Measurements from ENCODE around the gene ATOH8.

ATOH8 gene

DNA sequence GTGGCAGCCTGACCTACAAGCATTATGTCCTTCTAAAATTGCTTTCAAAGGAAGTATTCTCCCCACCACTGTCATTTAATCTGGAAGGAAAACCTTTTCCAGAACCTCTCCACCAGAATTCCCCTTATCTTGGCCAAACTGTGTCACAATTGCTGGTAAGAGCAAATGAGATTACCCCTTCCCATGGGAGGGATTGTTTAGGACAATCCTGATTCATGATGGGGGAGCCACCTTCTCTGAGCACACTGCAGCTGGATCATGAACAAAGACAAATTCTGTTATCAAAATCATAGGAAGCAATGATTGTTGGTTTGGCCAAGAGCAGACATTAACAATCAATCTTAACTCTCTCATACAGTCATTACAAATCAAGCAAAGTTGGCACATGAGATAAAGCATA, 18.1 kb upstream of the ATOH8 start:
- peak; percentile 71 for DNase-seq (ENCODE audit: low spot score)

GRCh38 chr2:85736456-85737355, 17.1 kb upstream of the ATOH8 start:
- DNase-seq (ENCODE audit: low spot score) = no peak

DNA sequence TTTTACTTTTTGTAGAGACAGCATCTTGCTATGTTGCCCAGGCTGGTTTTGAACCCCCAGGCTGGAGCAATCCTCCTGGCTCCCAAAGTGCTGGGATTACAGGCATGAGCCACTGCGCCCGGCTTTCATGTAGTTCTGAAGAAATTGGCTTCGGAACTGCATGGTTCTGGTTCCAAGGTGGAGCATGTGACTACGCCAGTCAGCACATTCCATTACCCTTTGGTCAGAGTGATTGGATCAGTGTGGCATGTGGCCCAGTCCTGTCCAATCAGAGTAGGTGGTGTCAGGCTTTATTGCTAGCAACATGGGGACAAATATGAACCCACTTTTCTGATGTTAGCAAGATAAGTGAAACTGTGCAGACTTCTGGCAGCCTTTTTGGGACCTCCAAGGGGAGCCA, 16.3 kb upstream of the ATOH8 start:
- no peak for DNase-seq (ENCODE audit: low spot score)

DNA sequence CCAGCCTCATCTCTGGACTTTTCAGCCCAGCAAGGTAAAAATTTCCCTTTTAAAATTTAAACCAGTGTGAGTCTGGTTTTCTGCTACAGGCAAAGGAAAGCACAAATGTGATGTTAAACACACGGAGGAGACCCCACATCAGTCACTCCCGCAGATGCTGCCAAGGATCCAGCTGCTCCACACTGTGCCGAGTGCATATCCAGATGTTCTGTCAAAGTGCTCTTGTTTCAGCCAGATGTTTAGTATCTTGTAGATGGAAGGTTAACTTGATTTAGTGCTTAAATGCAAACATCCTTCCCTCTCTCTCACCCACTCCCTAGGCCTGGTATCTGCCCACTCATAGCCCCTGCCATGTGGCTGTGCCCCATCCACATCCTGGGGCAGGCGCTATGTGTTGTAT, 15.8 kb upstream of the ATOH8 start:
- DNase-seq (ENCODE audit: low spot score) = no peak

DNA sequence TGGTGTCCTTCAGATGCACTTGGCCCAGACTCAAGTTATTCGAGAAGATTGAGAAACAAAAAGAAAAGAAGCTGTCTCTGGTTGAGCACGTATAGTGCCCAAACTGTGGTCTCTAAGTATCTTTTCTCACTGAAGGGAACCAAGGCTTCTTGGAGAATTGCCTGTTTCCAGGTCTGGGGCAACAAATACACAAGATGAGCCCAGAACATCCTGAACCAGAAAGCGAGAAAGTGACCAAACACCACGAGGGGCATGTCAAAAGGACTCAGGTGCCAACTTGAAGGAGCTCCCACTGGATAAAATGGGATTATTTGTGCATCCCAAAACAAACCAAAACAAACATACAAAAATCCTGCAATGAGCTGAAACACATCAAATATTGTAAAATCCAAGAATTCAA, 13.6 kb upstream of the ATOH8 start:
- no peak for DNase-seq (ENCODE audit: low spot score)

DNA sequence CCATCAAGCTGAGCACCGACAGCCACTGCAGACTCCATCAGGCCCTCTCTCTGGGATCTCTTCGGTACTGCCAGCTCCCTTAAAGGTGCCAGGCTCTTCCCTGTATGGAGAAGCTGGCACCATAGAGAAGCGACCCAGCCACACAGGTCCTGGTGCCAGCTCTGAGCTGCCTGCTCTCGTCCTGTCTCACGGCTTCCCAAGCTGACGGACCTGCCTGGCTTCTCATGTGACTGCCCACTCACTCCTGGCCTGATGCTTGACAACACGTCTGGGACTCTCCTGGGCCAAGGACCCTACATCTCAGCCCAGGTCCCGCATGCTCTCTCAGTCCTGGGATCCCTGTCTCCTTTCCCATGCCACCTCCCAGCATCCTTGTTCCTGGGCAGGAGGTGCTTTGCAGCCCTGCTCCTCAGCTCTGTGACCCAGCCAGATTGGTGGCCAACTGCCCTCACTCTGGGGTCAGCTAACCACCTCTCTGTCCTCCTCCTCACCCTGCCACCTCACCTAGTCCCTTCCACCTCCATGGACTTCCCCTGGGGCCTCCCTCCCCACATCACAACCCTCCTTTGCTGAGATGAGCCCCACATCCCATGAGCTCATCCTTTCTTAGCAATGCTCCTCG, 12.5 kb upstream of the ATOH8 start:
- no peak for DNase-seq (ENCODE audit: low spot score)

- no peak for DNase-seq (ENCODE audit: low spot score)
Observed at GRCh38 chr2:85741833-85742455, 11.8 kb upstream of the ATOH8 start.

GRCh38 chr2:85743304-85743978, 10.3 kb upstream of the ATOH8 start:
- DNase-seq (ENCODE audit: low spot score) = no peak

DNA sequence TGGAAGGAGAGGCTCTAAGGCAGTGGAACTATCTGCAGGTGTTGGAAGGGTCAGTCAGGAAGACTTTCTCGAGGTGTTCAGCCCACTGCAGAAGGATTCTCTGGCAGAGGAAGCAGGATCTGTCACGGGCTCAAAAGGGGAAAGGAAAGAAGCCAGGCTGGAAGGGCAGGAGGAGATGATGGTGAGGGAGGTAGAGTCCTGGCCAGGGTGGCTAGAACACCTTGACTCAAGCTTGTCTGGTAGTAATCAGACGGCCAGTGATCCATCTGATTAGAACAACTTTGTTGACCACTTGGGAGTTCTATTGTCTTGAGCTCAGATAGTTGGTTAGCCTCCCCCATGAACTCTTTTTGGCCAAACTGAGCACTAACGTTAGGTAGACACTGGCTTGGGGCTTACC, 9.7 kb upstream of the ATOH8 start:
- DNase-seq (ENCODE audit: low spot score) = no peak

GRCh38 chr2:85744741-85745601, 8.8 kb upstream of the ATOH8 start:
- peak; percentile 42 for DNase-seq (ENCODE audit: low spot score)

- DNase-seq (ENCODE audit: low spot score) = no peak
Observed at GRCh38 chr2:85745619-85746018, 8.2 kb upstream of the ATOH8 start.

GRCh38 chr2:85746321-85747004, 7.3 kb upstream of the ATOH8 start:
- no peak for DNase-seq (ENCODE audit: low spot score)

GRCh38 chr2:85747441-85747840, 6.3 kb upstream of the ATOH8 start:
- no peak for DNase-seq (ENCODE audit: low spot score)

- no peak for DNase-seq (ENCODE audit: low spot score)
Observed at GRCh38 chr2:85748039-85748734, 5.6 kb upstream of the ATOH8 start.

- DNase-seq (ENCODE audit: low spot score) = no peak
Observed at GRCh38 chr2:85748985-85749875, 4.6 kb upstream of the ATOH8 start.

GRCh38 chr2:85750587-85751575, 2.9 kb upstream of the ATOH8 start:
- DNase-seq (ENCODE audit: low spot score) = peak; percentile 57

GRCh38 chr2:85751627-85752026, 2.2 kb upstream of the ATOH8 start:
- no peak for DNase-seq (ENCODE audit: low spot score)

All from SK-N-DZ (cell line).